Measurements from ENCODE around the gene TTC7B. TPM values are rescaled to one million over a fixed set of nuclear protein-coding genes. Genes with fewer than 3 reads are reported as not detected.

The TTC7B gene
- polyA plus RNA-seq, 1 donor (not counting 4 experiments of a cell fraction or from before 2014, with no cell fraction given): 21.4 TPM

GRCh38 chr14:90551733-90552464 lies 264.3 kb downstream of the TTC7B start:
- H2AFZ ChIP-seq (ENCODE audit: control insufficient read depth, low read length): no peak overlapping the region
- dilution Hi-C loops (cut with MboI; ENCODE audit: extremely low pct_ligation_motif_present, low sequenced_read_pairs): no loop called here
- no peak for TF ChIP-seq EZH2 (IDR thresholded peaks at IDR 0.05; ENCODE audit: low read length)
- no peak for TF ChIP-seq CTCF (optimal IDR thresholded peaks at IDR 0.05 in 1 of 3, IDR thresholded peaks at IDR 0.05 in 1 of 3, conservative IDR thresholded peaks at IDR 0.05 in 1 of 3; ENCODE audit: extremely low read depth in 1 of 3, insufficient read depth in 2 of 3, low read length in 3 of 3)
- H3K79me2 ChIP-seq (ENCODE audit: control insufficient read depth, insufficient read depth, low read length): no peaks in the 10 kb centered on the region
- H3K9me3 ChIP-seq (ENCODE audit: control insufficient read depth, low read depth, low read length): no peaks in the 10 kb centered on the region
- no peak overlapping the region for H3K27ac ChIP-seq (ENCODE audit: control insufficient read depth, insufficient read depth, low read length)
- peaks cover 3% of the 10 kb centered on the region for H4K20me1 ChIP-seq (ENCODE audit: control insufficient read depth, extremely low read depth, insufficient read depth, low read length)
- no peak overlapping the region for H3K9ac ChIP-seq (ENCODE audit: control insufficient read depth, extremely low read depth, insufficient read depth, low read length)
- H3K4me2 ChIP-seq (ENCODE audit: control insufficient read depth, extremely low read depth, insufficient read depth, low read depth, low read length): no peak overlapping the region
- peaks cover 2% of the 10 kb centered on the region for H3K9me1 ChIP-seq (ENCODE audit: control insufficient read depth, extremely low read depth, insufficient read depth, low read length)
- FAIRE-seq (no peak), DNase-seq (ENCODE audit: low read depth, low spot score) (no peak)
- peaks cover 3% of the 10 kb centered on the region for H3K4me1 ChIP-seq (ENCODE audit: control insufficient read depth, extremely low read depth, insufficient read depth, low read length)
- H3K27me3 ChIP-seq (ENCODE audit: control insufficient read depth, extremely low read depth, insufficient read depth, low read length): no peaks in the 10 kb centered on the region
- no peak overlapping the region for H3K4me3 ChIP-seq (ENCODE audit: control insufficient read depth in 2 of 3, extremely low read depth in 1 of 3, insufficient read depth in 2 of 3, low read depth in 1 of 3, low read length in 3 of 3)
- H3K36me3 ChIP-seq (ENCODE audit: control insufficient read depth in 2 of 2, extremely low read depth in 1 of 2, insufficient read depth in 2 of 2, low read length in 2 of 2): no peaks in the 10 kb centered on the region

- FAIRE-seq (no peak), DNase-seq (ENCODE audit: low read depth, low spot score) (no peak)
- H3K27me3 ChIP-seq (ENCODE audit: control insufficient read depth, extremely low read depth, insufficient read depth, low read length): no peaks in the 10 kb centered on the region
- H3K9ac ChIP-seq (ENCODE audit: control insufficient read depth, extremely low read depth, insufficient read depth, low read length): no peak overlapping the region
- no peaks in the 10 kb centered on the region for H3K36me3 ChIP-seq (ENCODE audit: control insufficient read depth in 2 of 2, extremely low read depth in 1 of 2, insufficient read depth in 2 of 2, low read length in 2 of 2)
- H4K20me1 ChIP-seq (ENCODE audit: control insufficient read depth, extremely low read depth, insufficient read depth, low read length): peaks cover 3% of the 10 kb centered on the region
- no peaks in the 10 kb centered on the region for H3K79me2 ChIP-seq (ENCODE audit: control insufficient read depth, insufficient read depth, low read length)
- TF ChIP-seq CTCF (optimal IDR thresholded peaks at IDR 0.05 in 1 of 3, IDR thresholded peaks at IDR 0.05 in 1 of 3, conservative IDR thresholded peaks at IDR 0.05 in 1 of 3; ENCODE audit: extremely low read depth in 1 of 3, insufficient read depth in 2 of 3, low read length in 3 of 3) (no peak), EZH2 (IDR thresholded peaks at IDR 0.05; ENCODE audit: low read length) (no peak)
- no peaks in the 10 kb centered on the region for H3K9me3 ChIP-seq (ENCODE audit: control insufficient read depth, low read depth, low read length)
- H3K9me1 ChIP-seq (ENCODE audit: control insufficient read depth, extremely low read depth, insufficient read depth, low read length): peaks cover 2% of the 10 kb centered on the region
- H3K4me2 ChIP-seq (ENCODE audit: control insufficient read depth, extremely low read depth, insufficient read depth, low read depth, low read length): no peak overlapping the region
- peaks cover 3% of the 10 kb centered on the region for H3K4me1 ChIP-seq (ENCODE audit: control insufficient read depth, extremely low read depth, insufficient read depth, low read length)
- no peak overlapping the region for H2AFZ ChIP-seq (ENCODE audit: control insufficient read depth, low read length)
- H3K27ac ChIP-seq (ENCODE audit: control insufficient read depth, insufficient read depth, low read length): no peak overlapping the region
- no peak overlapping the region for H3K4me3 ChIP-seq (ENCODE audit: control insufficient read depth in 2 of 3, extremely low read depth in 1 of 3, insufficient read depth in 2 of 3, low read depth in 1 of 3, low read length in 3 of 3)
- dilution Hi-C loops (cut with MboI; ENCODE audit: extremely low pct_ligation_motif_present, low sequenced_read_pairs): no loop called here
These were observed 265.0 kb downstream of the TTC7B start for GRCh38 chr14:90551070-90551704.

Measured in keratinocyte (primary cell).